Neural crest cell (in vitro differentiated cells): ENCODE data around the gene DYNLT4. TPM values are rescaled to one million over a fixed set of nuclear protein-coding genes. Genes with fewer than 3 reads are reported as not detected.
"Not testable (repeated sequence)": the region's sequence is repeated elsewhere in the genome, so short reads cannot be mapped to it uniquely, and the experiment has no call there.

Experiments
- DNase-seq: peaks from one replicate; pipeline ENCODE4 v3.0.0; 2021; ENCODE audit warnings: low read depth, mixed read lengths, low spot score
- H3K27ac Mint-ChIP-seq: one replicate; pipeline ENCODE4 v1.8.0; 2021; ENCODE audit warnings: mild to moderate bottlenecking, mixed read lengths; ENCODE audit not compliant: unreplicated experiment
- H3K27me3 Mint-ChIP-seq: 2 replicates; pipeline ENCODE4 v1.8.0; 2021; ENCODE audit warnings: low read depth, mild to moderate bottlenecking, mixed read lengths
- H3K36me3 Mint-ChIP-seq: 2 replicates; pipeline ENCODE4 v1.8.0; 2021; ENCODE audit warnings: low read depth, mild to moderate bottlenecking, mixed read lengths
- H3K4me1 Mint-ChIP-seq: 2 replicates; pipeline ENCODE4 v1.8.0; 2021; ENCODE audit warnings: mixed read lengths
- H3K4me3 Mint-ChIP-seq: one replicate; pipeline ENCODE4 v1.8.0; 2021; ENCODE audit warnings: mild to moderate bottlenecking, mixed read lengths
- H3K9me3 Mint-ChIP-seq: 2 replicates; pipeline ENCODE4 v1.8.0; 2021; ENCODE audit warnings: mixed read lengths
- CTCF ChIP-seq: fragments of 200-600 bp; sonication (generic); conservative IDR thresholded peaks from 2 replicates; pipeline ENCODE4 v1.5.0; 2021; ENCODE audit warnings: antibody characterized with exemption, mild to moderate bottlenecking
- total RNA-seq: library from RNA; stranded (reverse); gene quantifications from 2 replicates; pipeline ENCODE4 v1.2.1, GENCODE V29; 2021

Gene DYNLT4
- total RNA-seq, 1 donor from 2014 or later = not detected

GRCh38 chr1:44819196-44819607, 12.1 kb upstream of the DYNLT4 start:
- Mint-ChIP-seq H3K4me1 (peaks cover 37% of the 10 kb centered on the region), H3K9me3 (no peaks in the 10 kb centered on the region), H3K27ac (peak overlapping the region; percentile 100), H3K4me3 (peak overlapping the region; percentile 87), H3K27me3 (no peaks in the 10 kb centered on the region), H3K36me3 (peaks cover 5% of the 10 kb centered on the region)
- no peak for TF ChIP-seq CTCF
- DNase-seq = no peak

- H3K4me3 Mint-ChIP-seq = peak overlapping the region; percentile 41
- no peak for TF ChIP-seq CTCF
- H3K4me1 Mint-ChIP-seq = peaks cover 37% of the 10 kb centered on the region
- no peak for DNase-seq
- no peaks in the 10 kb centered on the region for H3K9me3 Mint-ChIP-seq
- H3K27me3 Mint-ChIP-seq = no peaks in the 10 kb centered on the region
- H3K27ac Mint-ChIP-seq = peak overlapping the region; percentile 24
- H3K36me3 Mint-ChIP-seq = peaks cover 5% of the 10 kb centered on the region
Measured at GRCh38 chr1:44817771-44818495, 10.8 kb upstream of the DYNLT4 start.

DNA sequence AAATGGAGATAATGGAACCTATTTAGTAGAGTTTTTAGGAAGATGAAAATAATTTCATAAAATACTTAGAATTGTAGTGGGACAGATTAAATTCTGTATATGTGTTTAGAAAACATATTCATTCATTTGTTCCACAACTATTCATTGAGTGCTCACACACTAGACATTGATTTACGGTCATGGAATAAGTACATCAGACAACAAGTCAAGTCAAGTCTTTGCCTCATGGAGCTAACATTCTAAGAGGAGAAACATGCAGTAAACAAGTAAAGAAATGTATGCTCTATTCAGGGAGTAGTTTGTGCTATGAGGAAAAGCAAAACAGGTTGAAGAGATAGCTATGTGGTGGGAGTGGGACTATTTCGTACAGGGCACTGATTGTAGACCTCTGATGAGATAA, 10.2 kb upstream of the DYNLT4 start:
- Mint-ChIP-seq H3K27me3 (no peaks in the 10 kb centered on the region), H3K4me3 (peak overlapping the region; percentile 41), H3K9me3 (no peaks in the 10 kb centered on the region), H3K4me1 (peaks cover 37% of the 10 kb centered on the region), H3K36me3 (peaks cover 5% of the 10 kb centered on the region), H3K27ac (no peak overlapping the region)
- no peak for DNase-seq
- no peak for TF ChIP-seq CTCF

GRCh38 chr1:44815926-44816325, 8.8 kb upstream of the DYNLT4 start:
- DNase-seq = not testable (repeated sequence)

GRCh38 chr1:44812822-44813543, 5.8 kb upstream of the DYNLT4 start:
- no peaks in the 10 kb centered on the region for H3K27me3 Mint-ChIP-seq
- H3K36me3 Mint-ChIP-seq = peaks cover 5% of the 10 kb centered on the region
- peaks cover 46% of the 10 kb centered on the region for H3K4me1 Mint-ChIP-seq
- H3K9me3 Mint-ChIP-seq = no peaks in the 10 kb centered on the region
- TF ChIP-seq CTCF = no peak
- no peak overlapping the region for H3K4me3 Mint-ChIP-seq
- DNase-seq = no peak
- no peak overlapping the region for H3K27ac Mint-ChIP-seq

More at GRCh38 chr1:44815926-44816325, 8.8 kb upstream of the DYNLT4 start:
- not testable (repeated sequence) for H3K27ac Mint-ChIP-seq, H3K36me3 Mint-ChIP-seq, H3K27me3 Mint-ChIP-seq, H3K9me3 Mint-ChIP-seq, H3K4me3 Mint-ChIP-seq
- peaks cover 47% of the 10 kb centered on the region for H3K4me1 Mint-ChIP-seq

GRCh38 chr1:44811234-44811633, 4.1 kb upstream of the DYNLT4 start:
- Mint-ChIP-seq H3K4me1 (peaks cover 54% of the 10 kb centered on the region), H3K36me3 (peaks cover 8% of the 10 kb centered on the region), H3K4me3 (peak overlapping the region; percentile 14), H3K27me3 (no peaks in the 10 kb centered on the region), H3K27ac (no peak overlapping the region), H3K9me3 (no peaks in the 10 kb centered on the region)
- TF ChIP-seq CTCF = no peak
- DNase-seq = no peak

DNA sequence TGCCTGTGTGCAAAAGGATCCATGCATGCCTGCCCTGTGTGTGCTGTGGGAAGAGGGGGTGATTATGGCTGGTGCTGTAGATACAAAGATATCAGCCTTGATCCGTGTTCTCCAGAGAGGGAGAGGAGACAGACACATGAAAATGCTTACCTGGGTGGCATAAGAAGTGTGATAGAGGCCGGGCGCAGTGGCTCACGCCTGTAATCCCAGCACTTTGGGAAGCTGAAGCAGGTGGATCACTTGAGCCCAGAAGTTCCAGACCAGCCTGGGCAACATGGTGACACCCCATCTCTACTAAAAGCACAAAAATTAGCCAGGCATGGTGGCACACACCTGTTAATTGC, 3.6 kb upstream of the DYNLT4 start:
- H3K4me3 Mint-ChIP-seq = not testable (repeated sequence)

More for the DNA sequence above, 3.6 kb upstream of the DYNLT4 start:
- H3K36me3 Mint-ChIP-seq, H3K9me3 Mint-ChIP-seq, DNase-seq, H3K27ac Mint-ChIP-seq, H3K27me3 Mint-ChIP-seq: not testable (repeated sequence)
- H3K4me1 Mint-ChIP-seq = peaks cover 54% of the 10 kb centered on the region
